Activated CD4-positive, alpha-beta T cell treated with anti-CD3 and anti-CD28 coated beads, Interleukin-2, amount 50 U/mL, for 24 hours (primary cell): Measurements from ENCODE around the gene DYNLT1.
A peak's percentile ranks its signal among the peaks of the same experiment; 100 is the strongest.
"Not testable (repeated sequence)": the region's sequence is repeated elsewhere in the genome, so short reads cannot be mapped to it uniquely, and the experiment has no call there.

Source experiments
- DNase-seq, 2 donors: peaks; one replicate each; pipeline ENCODE4 v3.0.0-alpha.2; 2020; ENCODE audit warnings: low read depth in 1 of 2, low spot score in 1 of 2

DYNLT1 gene

GRCh38 chr6:158624684-158625682 is 19.6 kb downstream of the DYNLT1 start:
- no peak for DNase-seq

DNA sequence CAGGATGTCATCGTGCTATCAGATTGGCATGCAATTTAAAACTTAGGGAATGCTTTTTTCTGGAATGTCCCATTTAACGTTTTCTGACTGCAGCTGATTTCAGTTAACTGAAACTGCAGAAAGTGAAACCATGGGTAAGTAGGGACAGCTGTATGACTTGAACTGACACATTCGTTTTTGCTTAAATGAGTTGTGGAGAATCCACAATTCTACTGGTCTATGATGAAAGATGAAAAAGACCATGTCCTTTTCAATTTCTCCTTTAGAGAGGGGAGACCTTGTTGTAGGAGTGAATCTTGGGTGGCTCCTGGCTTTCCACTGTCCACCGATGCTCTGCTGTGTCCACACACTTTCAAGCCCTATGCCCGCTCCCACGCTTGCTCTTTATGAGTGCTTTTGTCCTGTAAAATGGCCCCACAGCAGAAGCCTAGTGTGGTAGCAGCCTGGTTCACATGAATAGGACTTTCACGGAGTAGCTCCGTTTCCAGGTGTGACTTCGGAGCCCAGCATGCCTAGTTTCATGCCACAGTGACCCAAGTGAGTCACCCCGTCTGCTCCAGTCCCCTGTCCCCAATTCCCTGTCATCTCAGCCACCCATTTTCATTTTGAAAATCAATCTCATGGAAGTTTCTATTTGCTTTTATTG is 21.9 kb downstream of the DYNLT1 start:
- DNase-seq = no peak

- no peak for DNase-seq
Observed at GRCh38 chr6:158621694-158622544, 22.6 kb downstream of the DYNLT1 start.

DNA sequence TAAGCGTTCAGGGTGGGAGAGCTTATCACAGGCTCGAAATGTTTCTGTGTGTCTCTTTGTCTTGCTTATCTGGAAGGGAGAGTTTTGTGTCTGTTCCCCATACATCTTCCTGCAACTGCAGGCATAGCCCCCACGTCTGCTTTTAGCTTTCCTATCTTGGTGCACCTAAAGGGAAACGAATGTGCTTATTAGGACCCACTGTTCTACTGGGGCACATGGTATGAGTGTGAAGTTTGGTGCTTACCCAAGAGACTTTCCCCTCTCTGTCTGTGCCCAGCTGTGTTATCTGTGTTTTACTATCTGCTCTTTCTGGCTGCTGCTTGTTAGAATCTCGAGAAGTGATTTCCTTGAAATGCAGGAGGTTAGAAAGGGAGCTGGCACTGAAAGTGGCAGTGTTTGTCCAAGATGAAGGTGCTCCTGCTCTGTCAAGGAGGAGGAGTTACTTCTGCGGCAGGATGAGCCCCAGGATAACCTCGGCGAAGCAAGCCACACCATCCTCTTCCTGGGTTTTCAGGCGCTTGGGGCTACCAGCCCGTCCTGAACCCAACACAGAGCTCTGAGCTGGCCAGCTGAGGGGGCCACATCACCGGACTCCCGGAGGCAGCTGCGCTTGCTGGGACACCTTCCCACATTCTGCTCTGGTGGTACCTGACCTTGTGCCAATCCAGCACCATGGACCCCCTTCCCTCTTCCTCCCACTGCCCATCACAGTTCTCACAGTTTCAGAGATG is 23.4 kb downstream of the DYNLT1 start:
- no peak for DNase-seq

DNA sequence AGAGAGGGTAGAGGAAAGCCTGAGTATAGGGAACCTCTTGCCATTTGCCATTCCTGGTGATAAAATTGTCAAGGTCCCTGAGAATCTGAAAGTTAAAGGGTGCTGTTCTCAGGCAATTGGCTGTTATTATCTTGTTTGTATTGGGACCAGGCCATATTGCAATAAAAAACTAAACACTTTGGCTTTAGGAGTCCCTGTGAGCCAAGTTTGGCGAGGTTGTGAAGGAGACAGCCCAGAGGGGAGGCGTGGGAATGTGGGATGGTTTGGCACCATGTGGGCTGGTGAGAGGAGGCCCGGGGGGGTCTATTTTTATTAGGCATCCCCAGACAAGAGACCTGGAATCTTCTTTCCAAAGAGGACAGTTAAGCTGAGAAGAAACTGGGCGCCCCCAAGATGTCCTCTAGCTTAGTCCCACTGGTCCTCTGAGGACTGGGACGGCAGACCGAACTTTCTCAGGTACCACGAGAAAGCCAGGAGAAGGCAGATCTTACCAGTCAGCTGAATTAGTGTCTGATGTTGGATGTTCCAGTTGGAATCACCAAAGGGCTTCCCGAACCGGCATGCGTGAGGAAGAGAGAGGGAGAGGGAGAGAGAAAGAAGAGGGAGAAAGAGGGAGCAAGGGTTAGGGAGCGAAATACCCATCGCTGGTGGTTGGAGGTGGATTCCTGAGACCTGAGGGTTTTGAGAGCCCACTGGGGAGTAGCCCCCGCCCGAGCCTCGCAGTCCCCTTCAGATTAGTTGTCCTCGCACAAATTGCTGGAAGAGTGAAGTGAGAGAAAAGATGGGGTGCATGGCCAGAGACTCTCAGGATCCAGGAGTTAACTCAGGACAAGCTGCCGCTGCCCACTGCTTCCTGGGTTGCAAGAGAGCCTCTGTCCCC is 24.4 kb downstream of the DYNLT1 start:
- no peak for DNase-seq

DNA sequence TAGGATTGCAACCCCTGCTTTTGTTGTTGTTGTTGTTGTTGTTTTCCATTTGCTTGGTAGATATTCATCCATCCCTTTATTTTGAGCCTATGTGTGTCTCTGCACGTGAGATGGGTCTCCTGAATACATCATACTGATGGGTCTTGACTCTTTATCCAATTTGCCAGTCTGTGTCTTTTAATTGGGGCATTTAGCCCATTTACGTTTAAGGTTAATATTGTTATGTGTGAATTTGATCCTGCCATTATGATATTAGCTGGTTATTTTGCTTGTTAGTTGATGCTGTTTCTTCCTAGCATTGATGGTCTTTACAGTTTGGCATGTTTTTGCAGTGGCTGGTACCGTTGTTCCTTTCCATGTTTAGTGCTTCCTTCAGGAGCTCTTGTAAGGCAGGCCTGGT is 26.3 kb downstream of the DYNLT1 start:
- DNase-seq = not testable (repeated sequence)

DNA sequence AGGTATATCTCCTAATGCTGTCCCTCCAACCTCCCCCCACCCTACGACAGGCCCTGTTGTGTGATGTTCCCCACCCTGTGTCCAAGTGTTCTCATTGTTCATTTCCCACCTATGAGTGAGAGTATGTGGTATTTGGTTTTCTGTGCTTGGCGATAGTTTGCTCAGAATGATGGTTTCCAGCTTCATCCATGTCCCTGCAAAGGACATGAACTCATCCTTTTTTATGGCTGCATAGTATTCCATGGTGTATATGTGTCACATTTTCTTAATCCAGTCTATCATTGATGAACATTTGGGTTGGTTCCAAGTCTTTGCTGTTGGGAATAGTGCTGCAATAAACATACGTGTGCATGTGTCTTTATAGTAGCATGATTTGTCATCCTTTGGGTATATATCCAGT is 29.9 kb downstream of the DYNLT1 start:
- DNase-seq = not testable (repeated sequence)

DNA sequence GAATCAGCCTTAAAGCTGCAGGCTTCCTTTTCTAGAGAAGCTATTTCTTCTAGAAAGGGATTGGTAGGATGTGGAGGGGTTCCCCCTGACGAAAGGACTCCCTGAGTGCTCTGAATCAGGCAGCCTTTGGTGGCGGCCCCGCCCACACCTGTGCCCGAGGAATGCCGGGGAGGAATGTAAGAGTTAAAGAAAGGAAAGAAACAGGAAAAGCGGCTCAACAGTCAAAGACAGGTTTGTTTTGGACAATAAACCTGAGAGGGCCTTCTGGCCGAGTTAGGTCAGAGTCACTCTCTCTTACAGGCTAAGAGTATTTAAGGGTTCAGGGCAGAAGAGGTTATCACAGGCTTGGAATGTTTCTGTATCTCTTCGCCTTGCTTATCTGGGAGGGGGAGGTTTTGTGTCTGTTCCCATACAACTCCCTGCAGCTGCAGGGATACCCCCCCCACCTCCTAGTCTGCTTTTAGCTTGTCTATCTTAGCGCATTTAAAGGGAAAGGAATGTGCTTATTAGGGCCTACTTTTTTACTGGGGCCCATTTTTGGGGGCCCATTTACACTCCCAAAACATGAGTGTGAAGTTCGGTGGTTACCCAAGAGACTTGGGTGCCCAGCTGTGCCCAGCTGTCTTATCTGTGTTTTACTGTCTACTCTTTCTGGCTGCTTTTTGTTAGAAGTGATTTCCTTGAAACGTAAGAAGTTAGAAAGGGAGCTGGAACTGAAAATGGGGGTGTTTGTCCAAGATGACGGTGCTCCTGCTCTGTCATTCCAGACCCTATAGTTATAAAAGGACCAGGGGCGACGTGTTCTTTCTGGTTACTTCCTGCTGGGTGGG is 32.8 kb downstream of the DYNLT1 start:
- DNase-seq = no peak

DNA sequence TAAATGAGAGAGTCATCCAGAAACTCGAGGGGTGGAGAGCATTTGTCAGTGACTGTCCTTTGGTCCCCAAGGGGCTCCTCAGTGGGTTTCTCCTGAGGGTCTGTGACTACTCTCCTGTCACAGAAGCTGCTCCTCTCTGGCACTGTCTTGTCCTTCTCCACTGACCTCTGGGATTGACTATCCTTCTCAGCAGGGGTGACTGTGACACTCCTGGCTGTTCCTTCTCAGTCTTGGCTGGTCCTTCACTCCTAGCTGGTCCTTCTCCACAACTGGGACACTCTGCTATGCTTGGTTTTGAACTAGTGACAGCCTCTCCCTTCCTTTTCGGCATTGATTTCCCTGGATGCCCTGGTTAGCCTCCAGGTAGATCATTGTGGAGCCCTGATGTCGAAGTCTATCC is 33.5 kb downstream of the DYNLT1 start:
- no peak for DNase-seq

DNA sequence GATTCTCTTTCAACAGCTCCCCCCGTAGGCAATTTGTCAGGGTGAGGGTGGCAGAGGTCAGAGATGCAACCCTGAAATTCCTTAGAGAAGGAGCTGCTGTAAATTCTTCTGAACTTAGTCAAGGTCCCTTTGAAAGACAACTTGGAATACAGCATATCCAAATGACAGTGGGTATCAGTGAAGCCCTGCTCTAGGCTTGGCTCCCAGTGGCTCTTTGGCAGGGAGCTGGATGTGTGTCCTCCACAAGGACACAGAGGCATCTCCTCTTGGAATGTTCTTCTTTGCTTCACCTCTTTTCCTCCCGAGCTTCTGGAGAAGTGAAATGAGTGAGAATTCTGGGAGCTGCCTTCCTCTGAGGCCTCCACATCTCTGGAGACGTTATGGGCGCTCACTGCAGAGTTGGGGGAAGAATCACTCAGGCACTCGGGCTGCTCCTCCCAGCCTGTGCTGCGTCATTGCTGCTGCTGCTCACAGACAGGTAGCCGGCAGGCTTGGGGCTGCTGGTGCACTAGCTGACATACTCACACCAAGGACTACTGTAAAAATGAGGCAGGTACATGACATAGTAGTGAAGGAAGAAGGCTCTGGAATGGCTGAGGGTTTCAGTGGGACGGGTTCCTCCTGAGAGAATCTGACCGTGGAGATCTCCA is 34.1 kb downstream of the DYNLT1 start:
- DNase-seq = no peak

- DNase-seq = no peak
Observed at GRCh38 chr6:158609455-158610155, 34.9 kb downstream of the DYNLT1 start.

GRCh38 chr6:158608221-158608620 is 36.3 kb downstream of the DYNLT1 start:
- DNase-seq = no peak

DNA sequence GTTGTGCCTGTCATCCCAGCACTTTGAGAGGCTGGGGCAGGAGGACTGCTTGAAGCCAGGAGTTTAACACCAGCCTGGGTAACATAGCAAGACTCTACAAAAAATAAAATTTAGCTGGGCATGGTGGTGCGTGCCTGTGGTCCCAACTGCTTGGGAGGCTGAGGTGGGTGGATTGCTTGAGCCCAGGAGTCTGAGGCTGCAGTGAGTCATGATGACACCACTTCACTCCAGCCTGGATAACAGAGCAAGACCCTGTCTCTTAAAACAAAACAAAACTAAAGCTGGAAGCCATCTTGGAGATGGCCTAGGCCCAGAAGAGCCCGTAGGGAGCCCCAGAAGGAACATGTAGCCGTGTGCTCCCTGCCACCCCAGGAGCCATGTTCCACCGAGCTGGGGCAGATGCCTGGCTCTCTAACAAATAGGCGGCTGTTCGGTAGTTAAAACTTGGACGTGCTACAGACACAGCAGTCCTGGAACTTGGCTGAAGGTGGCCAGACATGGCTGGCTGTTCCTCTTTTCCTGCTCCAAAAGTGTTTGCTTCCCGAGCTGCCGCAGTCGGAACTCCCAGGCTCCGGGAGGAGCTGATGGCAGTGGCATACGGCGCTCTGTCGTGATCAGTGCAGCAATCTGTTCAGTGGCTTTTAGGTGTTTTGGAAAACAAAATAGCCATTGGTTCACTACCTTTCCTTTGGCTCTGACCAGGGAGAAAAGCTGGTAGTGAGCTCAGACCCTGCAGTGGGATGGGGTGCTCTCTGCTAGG is 37.0 kb downstream of the DYNLT1 start:
- no peak for DNase-seq

- no peak for DNase-seq
Observed at GRCh38 chr6:158606935-158607334, 37.6 kb downstream of the DYNLT1 start.

DNA sequence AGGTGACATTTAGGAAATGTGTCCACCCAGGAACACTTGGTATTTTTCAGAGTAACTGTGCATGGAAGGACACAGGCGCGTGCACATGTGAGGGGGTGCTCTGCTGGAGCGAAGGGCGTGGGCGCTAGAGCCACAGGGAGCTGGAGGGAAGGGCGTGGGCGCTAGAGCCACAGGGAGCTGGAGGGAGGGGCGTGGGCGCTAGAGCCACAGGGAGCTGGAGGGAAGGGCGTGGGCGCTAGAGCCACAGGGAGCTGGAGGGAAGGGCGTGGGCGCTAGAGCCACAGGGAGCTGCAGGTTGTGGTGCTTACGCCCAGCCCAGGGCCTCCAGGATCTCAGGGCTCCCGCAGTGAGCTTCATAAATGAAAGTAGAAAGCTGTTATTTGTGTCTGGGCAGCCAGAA is 38.5 kb downstream of the DYNLT1 start:
- not testable (repeated sequence) for DNase-seq

- peak; percentile 13 to 35 for DNase-seq
Observed at GRCh38 chr6:158605266-158605878, 39.2 kb downstream of the DYNLT1 start.

DNA sequence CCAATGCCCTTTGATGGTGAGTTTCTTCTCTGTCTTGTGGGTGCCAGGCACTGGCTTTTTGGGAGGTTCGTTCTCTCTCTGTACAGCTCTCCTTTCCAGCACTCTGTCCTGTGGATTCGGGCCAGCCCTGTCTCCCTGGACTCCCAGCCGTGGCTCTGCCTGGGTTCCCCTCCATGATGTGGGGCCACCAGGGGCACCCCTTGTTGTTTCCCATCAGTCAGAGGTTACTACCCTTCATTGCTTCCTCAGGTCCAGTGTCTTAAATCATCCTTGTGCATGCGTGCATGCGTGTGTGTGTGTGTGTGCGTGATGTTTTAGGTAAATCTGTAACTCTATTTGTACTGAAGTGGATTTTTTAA is 40.5 kb downstream of the DYNLT1 start:
- no peak for DNase-seq
